Motor neuron (in vitro differentiated cells): ENCODE measurements around the gene HNF1B. TPM values are rescaled to one million over a fixed set of nuclear protein-coding genes. Genes with fewer than 3 reads are reported as not detected.
A peak's percentile ranks its signal among the peaks of the same experiment; 100 is the strongest.

Experiments used
- ATAC-seq, 8 experiments: fragments of 200-7000 bp; cut with Tn5 transposase; replicated peaks in 6 of 8; 2 replicates each; pipeline ENCODE4 v1.8.0; 2021; ENCODE audit warnings: mild to moderate bottlenecking in 8 of 8, moderate library complexity in 8 of 8
- H3K27ac ChIP-seq, 2 donors: fragments of 250-450 bp; sonication (Bioruptor Pico); 2 replicates each; pipeline ENCODE4 v1.9.0; 2021; ENCODE audit warnings: antibody characterized with exemption in 2 of 2, mild to moderate bottlenecking in 2 of 2, moderate library complexity in 1 of 2
- H3K4me1 ChIP-seq, 2 donors: fragments of 250-450 bp; sonication (Bioruptor Pico); replicated peaks in 1 of 2; 2 replicates each; pipeline ENCODE4 v1.6.1; 2021; ENCODE audit warnings: antibody characterized with exemption in 2 of 2, mild to moderate bottlenecking in 2 of 2, moderate library complexity in 1 of 2
- H3K4me3 ChIP-seq, 5 donors: fragments of 250-450 bp; sonication (Bioruptor Pico); 2 replicates each; pipeline ENCODE4 v1.9.0; 2021; ENCODE audit warnings: antibody characterized with exemption in 5 of 5, mild to moderate bottlenecking in 5 of 5, moderate library complexity in 4 of 5
- whole genome bisulfite sequencing, 10 experiments: fragments of 450-650 bp; shearing (Covaris generic); methylation state at CpG; one replicate each; pipeline ENCODE4 v1.0.0; 2022; 5-methylcytosine and 5-hydroxymethylcytosine counted together
- in situ Hi-C, 9 experiments: fragments of 400-800 bp; cut with MboI; loops; one replicate each; pipeline ENCODE4 v1.15.0; 2021; ENCODE audit warnings: low sequenced_read_pairs in 9 of 9, low pct_unique_long_range_greater_than_20kb in 2 of 9; ENCODE audit not compliant: unreplicated experiment in 9 of 9
- total RNA-seq, 8 experiments: library from RNA; unstranded; fragments of 300-600 nt; gene quantifications; 2 replicates each; pipeline versions ENCODE4 v1.2.3 to v1.2.4, GENCODE V29; 2022

Gene HNF1B
- total RNA-seq, 8 experiments from 2014 or later, result 0.05 to 0.66 (median 0.20) TPM; not detected in 1

GRCh38 chr17:37774504-37774903, 29.6 kb upstream of the HNF1B start:
- H3K27ac ChIP-seq, result no peak overlapping the region
- in situ Hi-C loops, result no loop called here
- 0 to 93% (median 73%) methylated on average over 1 to 3 of the region's 5 CpGs; no CpG with 5 or more reads in 2 of the 10 experiments for WGBS, 10 experiments
- ATAC-seq, result peak in 1 of 8 experiments; percentile 60
- no peaks in the 10 kb centered on the region for H3K4me1 ChIP-seq
- H3K4me3 ChIP-seq, result no peak overlapping the region

- no peaks in the 10 kb centered on the region for H3K4me1 ChIP-seq
- in situ Hi-C loops, result no loop called here
- H3K4me3 ChIP-seq, result no peak overlapping the region
- H3K27ac ChIP-seq, result no peak overlapping the region
- 80 to 100% (median 92%) methylated on average over 1 to 2 of the region's 2 CpGs; no CpG with 5 or more reads in 3 of the 10 experiments for WGBS, 10 experiments
- no peak for ATAC-seq
Measured at GRCh38 chr17:37772982-37773381, 28.1 kb upstream of the HNF1B start.

GRCh38 chr17:37770631-37771518, 26.0 kb upstream of the HNF1B start:
- in situ Hi-C loops, result no loop called here
- H3K27ac ChIP-seq, result no peak overlapping the region
- no peaks in the 10 kb centered on the region for H3K4me1 ChIP-seq
- WGBS, 10 experiments, result 0 to 51% (median 43%) methylated on average over 2 to 16 of the region's 17 CpGs
- peak in 6 of 8 experiments; percentile 50 to 86 (median 68) for ATAC-seq
- no peak overlapping the region for H3K4me3 ChIP-seq

- 40 to 100% (median 90%) methylated on average over 1 to 6 of the region's 6 CpGs; no CpG with 5 or more reads in 3 of the 10 experiments for WGBS, 10 experiments
- H3K27ac ChIP-seq, result no peak overlapping the region
- ATAC-seq, result no peak
- in situ Hi-C loops, result no loop called here
- no peaks in the 10 kb centered on the region for H3K4me1 ChIP-seq
- no peak overlapping the region for H3K4me3 ChIP-seq
Measured at GRCh38 chr17:37769050-37769449, 24.2 kb upstream of the HNF1B start.

GRCh38 chr17:37768438-37768837, 23.6 kb upstream of the HNF1B start:
- Histone ChIP-seq H3K4me1 (no peaks in the 10 kb centered on the region), H3K27ac (no peak overlapping the region), H3K4me3 (no peak overlapping the region)
- no peak for ATAC-seq
- in situ Hi-C loops, result no loop called here
- WGBS, 10 experiments, result 0 to 100% (median 70%) methylated on average over 1 to 2 of the region's 2 CpGs; no CpG with 5 or more reads in 2 of the 10 experiments

- in situ Hi-C loops, result no loop called here
Measured at GRCh38 chr17:37766971-37767370, 22.1 kb upstream of the HNF1B start.

GRCh38 chr17:37764383-37764782, 19.5 kb upstream of the HNF1B start:
- no peak for ATAC-seq
- in situ Hi-C loops, result no loop called here
- no peak overlapping the region for H3K27ac ChIP-seq
- H3K4me1 ChIP-seq, result no peaks in the 10 kb centered on the region
- no peak overlapping the region for H3K4me3 ChIP-seq
- 32 to 95% (median 60%) methylated on average over 1 to 3 of the region's 3 CpGs; no CpG with 5 or more reads in 1 of the 10 experiments for WGBS, 10 experiments

More at GRCh38 chr17:37766971-37767370, 22.1 kb upstream of the HNF1B start:
- Histone ChIP-seq H3K27ac (no peak overlapping the region), H3K4me1 (no peaks in the 10 kb centered on the region), H3K4me3 (no peak overlapping the region)
- WGBS, 10 experiments, result 13 to 95% (median 75%) methylated on average over 1 to 5 of the region's 6 CpGs; no CpG with 5 or more reads in 3 of the 10 experiments
- peak in 1 of 8 experiments; percentile 67 for ATAC-seq

- ATAC-seq, result no peak
- WGBS, 10 experiments, result 5 to 100% (median 59%) methylated on average over 1 to 7 of the region's 7 CpGs; no CpG with 5 or more reads in 1 of the 10 experiments
- Histone ChIP-seq H3K4me1 (no peaks in the 10 kb centered on the region), H3K4me3 (no peak overlapping the region), H3K27ac (no peak overlapping the region)
- in situ Hi-C loops, result no loop called here
Measured at GRCh38 chr17:37762666-37763065, 17.8 kb upstream of the HNF1B start.

- ATAC-seq, result no peak
- in situ Hi-C loops, result no loop called here
- no peak overlapping the region for H3K27ac ChIP-seq
- WGBS, 10 experiments, result 62 to 100% (median 100%) methylated on average over 1 to 2 of the region's 4 CpGs; no CpG with 5 or more reads in 7 of the 10 experiments
- H3K4me3 ChIP-seq, result no peak overlapping the region
- H3K4me1 ChIP-seq, result no peaks in the 10 kb centered on the region
Measured at GRCh38 chr17:37761961-37762360, 17.1 kb upstream of the HNF1B start.

GRCh38 chr17:37761059-37761458, 16.2 kb upstream of the HNF1B start:
- ATAC-seq, result no peak
- no peaks in the 10 kb centered on the region for H3K4me1 ChIP-seq
- in situ Hi-C loops, result no loop called here
- no peak overlapping the region for H3K27ac ChIP-seq
- 41 to 100% (median 88%) methylated on average over 3 to 7 of the region's 7 CpGs for WGBS, 10 experiments
- no peak overlapping the region for H3K4me3 ChIP-seq

GRCh38 chr17:37759014-37759637, 14.3 kb upstream of the HNF1B start:
- ATAC-seq, result no peak
- 37 to 95% (median 78%) methylated on average over 1 to 5 of the region's 5 CpGs for WGBS, 10 experiments
- in situ Hi-C loops, result no loop called here
- H3K27ac ChIP-seq, result no peak overlapping the region
- H3K4me1 ChIP-seq, result no peaks in the 10 kb centered on the region
- H3K4me3 ChIP-seq, result no peak overlapping the region

GRCh38 chr17:37756051-37756450, 11.2 kb upstream of the HNF1B start:
- Histone ChIP-seq H3K4me3 (no peak overlapping the region), H3K27ac (no peak overlapping the region), H3K4me1 (no peaks in the 10 kb centered on the region)
- in situ Hi-C loops, result no loop called here
- no peak for ATAC-seq
- WGBS, 10 experiments, result 39 to 100% (median 100%) methylated on average over 1 to 3 of the region's 3 CpGs; no CpG with 5 or more reads in 1 of the 10 experiments

GRCh38 chr17:37755455-37755854, 10.6 kb upstream of the HNF1B start:
- no peak overlapping the region for H3K27ac ChIP-seq
- no peak overlapping the region for H3K4me3 ChIP-seq
- in situ Hi-C loops, result no loop called here
- 61 to 100% (median 94%) methylated on average over 1 to 4 of the region's 4 CpGs; no CpG with 5 or more reads in 7 of the 10 experiments for WGBS, 10 experiments
- no peaks in the 10 kb centered on the region for H3K4me1 ChIP-seq
- no peak for ATAC-seq
